DMS114 treated with DMSO at 0.1 percent for 48 hours (cell line): ENCODE results near the gene CEP104.

Source experiments
- DNase-seq: peaks from one replicate; lab custom pipeline; 2025; ENCODE audit not compliant: unreplicated experiment; lab: John Stamatoyannopoulos, UW

The CEP104 gene

GRCh38 chr1:3894626-3895278 is 37.7 kb upstream of the CEP104 start:
- no peak for DNase-seq

DNA sequence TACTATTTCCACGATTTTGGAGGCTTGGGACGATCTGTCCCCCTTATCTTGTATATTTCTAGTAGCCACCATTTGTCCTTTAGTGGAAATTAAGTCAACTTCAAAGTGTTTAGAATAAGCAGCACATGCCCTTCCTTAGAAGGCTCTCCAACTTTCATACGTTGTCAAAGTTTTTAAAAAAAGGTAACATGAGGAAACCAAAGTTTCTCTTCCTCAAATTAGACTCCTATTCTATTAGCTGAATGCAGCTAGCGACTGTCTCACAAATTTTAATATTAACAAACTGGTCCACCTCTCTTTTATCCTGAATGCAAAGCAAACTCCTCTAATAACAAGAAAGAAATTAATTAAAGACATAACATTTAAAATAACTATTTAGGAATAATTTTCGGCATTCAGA is 36.2 kb upstream of the CEP104 start:
- DNase-seq, result no peak

DNA sequence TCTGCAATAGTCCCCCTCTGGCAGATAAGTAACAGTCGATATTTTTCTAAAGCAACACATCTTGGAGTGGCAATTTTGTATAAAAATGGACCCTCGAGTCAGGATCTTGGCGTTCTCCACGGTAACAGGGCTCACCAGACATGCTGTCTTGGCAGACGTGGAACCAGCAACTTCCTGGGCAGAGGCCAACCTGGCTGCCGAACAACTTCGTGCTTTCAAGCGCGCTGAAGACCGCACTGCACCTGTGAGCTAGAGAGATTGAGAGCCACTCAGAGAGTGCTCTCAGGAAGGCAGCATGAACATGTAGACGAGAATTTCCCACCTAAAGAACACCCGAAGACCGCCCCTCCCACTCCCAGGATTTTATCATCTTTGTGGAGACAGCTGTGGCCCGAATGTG is 35.7 kb upstream of the CEP104 start:
- no peak for DNase-seq

- DNase-seq, result no peak
Observed at GRCh38 chr1:3891329-3891865, 34.4 kb upstream of the CEP104 start.

- no peak for DNase-seq
Observed at GRCh38 chr1:3890389-3891328, 33.6 kb upstream of the CEP104 start.

DNA sequence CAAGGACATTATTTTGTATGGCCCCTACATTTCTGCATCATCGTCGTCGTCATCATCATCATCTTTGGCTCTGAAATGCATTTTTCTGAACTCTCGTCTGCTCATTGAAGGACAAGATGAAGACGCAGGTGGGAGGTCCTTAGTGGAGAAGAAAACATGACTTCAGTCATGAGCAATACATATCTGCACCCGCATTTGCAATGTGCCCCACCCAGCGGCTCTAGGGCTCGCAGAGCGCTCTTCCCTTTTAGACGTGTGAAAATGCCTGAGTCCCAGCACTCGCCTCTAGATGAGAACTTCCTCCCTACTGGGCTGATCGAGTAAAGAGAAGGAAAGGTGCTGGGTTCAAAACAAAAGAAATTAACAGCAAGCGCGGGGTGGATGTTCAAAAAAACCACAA is 32.9 kb upstream of the CEP104 start:
- DNase-seq, result no peak

GRCh38 chr1:3888301-3888700 is 31.3 kb upstream of the CEP104 start:
- no peak for DNase-seq

- no peak for DNase-seq
Observed at GRCh38 chr1:3886691-3887090, 29.7 kb upstream of the CEP104 start.

- no peak for DNase-seq
Observed at GRCh38 chr1:3886106-3886670, 29.2 kb upstream of the CEP104 start.

DNA sequence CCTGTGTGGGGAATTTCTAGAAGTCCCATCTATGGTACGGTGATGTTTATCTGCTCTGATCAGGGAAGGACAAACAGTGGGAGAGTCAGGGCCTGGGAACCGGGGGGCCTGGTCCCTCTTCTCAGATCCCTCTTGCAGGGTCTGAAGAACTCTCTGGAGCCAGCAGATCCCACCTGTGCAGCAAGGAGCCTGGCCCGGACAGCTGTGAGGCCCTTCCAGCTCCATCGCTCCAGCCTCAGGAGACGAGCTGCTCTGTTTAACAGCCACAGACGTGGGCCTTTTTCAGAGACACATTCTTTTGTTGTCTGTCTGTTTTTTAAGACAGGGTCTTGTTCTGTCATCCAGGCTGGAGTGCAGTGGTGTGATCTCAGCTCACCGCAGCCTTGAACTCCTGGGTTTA is 28.6 kb upstream of the CEP104 start:
- DNase-seq, result no peak

GRCh38 chr1:3884966-3885365 is 28.0 kb upstream of the CEP104 start:
- no peak for DNase-seq

DNA sequence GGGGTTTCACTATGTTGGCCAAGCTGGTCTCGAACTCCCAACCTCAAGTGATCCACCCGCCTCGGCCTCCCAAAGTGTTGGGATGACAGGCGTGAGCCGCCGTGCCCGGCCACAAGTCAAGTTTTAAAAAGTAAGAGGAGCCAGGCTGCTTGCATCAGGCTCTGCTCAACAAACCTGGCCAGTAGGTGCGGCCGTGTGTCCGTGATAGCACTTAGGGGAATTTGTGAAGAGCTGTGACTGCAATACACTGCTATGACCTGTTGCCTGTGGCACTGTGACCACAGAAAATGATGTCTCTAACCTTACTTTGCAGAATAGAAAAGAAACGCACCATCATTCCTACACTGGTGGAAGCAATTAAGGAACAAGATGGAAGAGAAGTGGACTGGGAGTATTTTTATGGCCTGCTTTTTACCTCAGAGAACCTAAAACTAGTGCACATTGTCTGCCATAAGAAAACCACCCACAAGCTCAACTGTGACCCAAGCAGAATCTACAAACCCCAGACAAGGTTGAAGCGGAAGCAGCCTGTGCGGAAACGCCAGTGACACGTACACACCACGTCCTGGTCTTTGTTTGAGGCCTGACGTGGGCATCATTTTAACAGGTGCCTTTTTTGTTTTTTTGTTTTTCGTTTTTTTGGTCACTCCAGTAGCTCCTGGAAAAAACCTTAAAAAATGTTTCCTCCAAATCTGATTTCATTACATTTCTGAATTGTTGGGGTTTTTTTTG is 26.3 kb upstream of the CEP104 start:
- no peak for DNase-seq

GRCh38 chr1:3881193-3881480 is 24.1 kb upstream of the CEP104 start:
- no peak for DNase-seq

DNA sequence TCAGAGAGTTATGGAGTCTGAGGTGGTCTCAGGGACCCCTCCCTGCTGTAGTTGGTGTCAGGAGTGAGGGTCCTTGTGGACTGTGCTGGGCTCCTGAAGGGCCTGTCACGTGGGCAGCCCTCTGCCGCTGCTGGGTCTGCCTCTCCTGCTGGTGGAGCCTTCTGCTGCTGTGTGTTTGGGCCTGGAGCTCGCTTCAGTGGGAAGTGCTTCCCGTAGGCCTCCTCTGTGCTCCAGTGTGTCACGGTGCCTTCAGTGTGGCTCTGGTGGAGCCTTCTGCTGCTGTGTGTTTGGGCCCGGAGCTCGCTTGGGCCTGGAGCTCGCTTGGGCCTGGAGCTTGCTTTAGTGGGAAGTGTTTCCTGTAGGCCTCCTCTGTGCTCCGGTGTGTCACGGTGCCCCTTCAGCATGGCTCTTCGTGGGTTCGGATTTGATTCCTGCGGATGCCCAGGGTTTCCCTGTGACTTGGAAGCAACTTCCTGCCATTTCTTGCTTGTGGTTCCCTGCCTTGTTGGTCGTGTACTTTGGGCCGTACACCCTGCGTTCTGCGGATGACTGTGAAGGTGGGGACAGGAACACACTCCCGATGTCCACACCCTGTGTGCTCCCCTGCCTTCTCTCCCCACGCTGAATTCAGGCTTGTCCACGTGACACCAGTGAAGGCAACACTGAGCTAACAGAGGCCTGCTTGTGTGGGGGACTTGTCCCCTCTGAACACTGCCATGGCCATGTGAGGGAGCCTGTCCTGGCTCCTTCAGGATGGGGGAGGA is 23.6 kb upstream of the CEP104 start:
- no peak for DNase-seq

- no peak for DNase-seq
Observed at GRCh38 chr1:3879787-3880428, 22.9 kb upstream of the CEP104 start.

DNA sequence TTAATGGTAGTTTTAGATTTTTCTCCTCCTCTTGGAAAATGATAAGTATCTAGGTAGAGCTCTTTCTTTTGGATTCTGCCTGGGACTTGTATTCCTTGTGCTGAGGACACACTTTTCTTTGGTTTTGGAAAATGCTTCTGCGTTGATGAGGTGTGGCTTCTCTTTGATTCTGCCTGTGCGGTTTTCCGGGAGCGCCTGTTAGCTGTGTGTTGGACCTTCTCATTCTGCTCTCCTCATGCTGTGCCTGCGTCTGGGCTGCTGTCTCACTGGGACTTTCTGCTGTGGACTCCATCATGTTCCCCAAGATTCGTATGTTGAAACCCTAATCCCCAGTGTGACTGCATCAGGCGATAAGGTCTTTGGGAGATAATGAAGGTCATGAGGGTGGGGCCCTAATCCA is 22.1 kb upstream of the CEP104 start:
- DNase-seq, result no peak

GRCh38 chr1:3876716-3877115 is 19.7 kb upstream of the CEP104 start:
- no peak for DNase-seq

- DNase-seq, result no peak
Observed at GRCh38 chr1:3874736-3875135, 17.7 kb upstream of the CEP104 start.

GRCh38 chr1:3872546-3872945 is 15.5 kb upstream of the CEP104 start:
- DNase-seq, result no peak

GRCh38 chr1:3871451-3871805 is 14.4 kb upstream of the CEP104 start:
- no peak for DNase-seq
